Endometrium (tissue), 2 donors: ENCODE measurements around the gene ZNF496.
"Not testable (repeated sequence)": the region's sequence is repeated elsewhere in the genome, so short reads cannot be mapped to it uniquely, and the experiment has no call there.

ENCODE experiments used
- FAIRE-seq: peaks from 2 replicates; lab custom pipeline; 2012; peaks lifted over from hg19 to GRCh38; lab: Jason Lieb, UNC
- donor health status: control.
- donor health status: control.

ZNF496 gene

GRCh38 chr1:247331525-247332214 is at the start of gene ZNF496:
TSS of gene ZNF496 (minus strand) at chr1:247331867. CDS start at chr1:247329578, 2,289 bp downstream.
- no peak for FAIRE-seq

DNA sequence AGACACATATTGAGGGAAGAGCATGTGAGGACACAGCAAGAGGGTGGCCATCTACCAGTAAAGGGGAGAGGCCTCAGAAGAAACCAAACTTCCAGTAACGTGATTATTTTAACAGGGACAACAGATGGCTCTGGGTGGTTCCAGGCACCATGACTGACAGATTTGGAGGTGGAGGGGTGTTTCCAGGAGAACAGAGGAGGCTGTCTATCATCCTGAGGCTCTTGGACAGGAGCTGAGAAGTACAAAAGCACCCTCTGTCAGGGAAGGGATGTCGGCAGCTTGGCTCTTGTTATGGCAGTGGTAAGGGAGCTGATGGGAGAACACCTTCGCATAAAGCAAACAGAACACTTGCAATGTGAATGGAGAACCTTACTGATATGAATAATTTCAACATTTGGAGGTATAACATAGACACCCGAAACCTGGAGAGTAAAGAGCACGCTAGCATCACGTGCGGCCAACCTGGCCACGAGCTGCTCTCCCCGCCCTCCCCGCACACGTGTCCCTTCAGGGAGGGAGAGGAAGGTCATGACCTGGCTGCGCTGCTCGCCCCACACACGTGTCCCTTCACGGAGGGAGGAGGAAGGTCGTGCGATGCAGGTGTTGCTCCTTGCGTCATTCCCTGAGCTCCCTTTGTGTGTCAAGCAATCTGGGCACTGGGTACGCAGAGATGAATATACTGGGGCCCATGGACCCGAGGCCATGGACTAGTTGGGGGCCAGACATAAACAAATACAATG is 46.8 kb upstream of the ZNF496 start:
- no peak for FAIRE-seq

DNA sequence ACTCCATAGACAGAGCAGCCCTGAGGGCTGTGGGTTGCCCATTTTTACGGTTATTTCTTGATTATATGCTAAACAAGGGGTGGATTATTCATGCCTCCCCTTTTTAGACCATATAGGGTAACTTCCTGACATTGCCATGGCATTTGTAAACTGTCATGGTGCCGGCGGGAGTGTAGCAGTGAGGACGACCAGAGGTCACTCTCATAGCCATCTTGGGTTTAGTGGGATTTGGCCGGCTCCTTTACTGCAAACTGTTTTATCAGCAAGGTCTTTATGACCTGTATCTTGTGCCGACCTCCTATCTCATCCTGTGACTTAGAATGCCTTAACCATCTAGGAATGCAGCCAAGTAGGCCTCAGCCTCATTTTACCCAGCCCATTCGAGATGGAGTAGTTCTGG is 46.0 kb upstream of the ZNF496 start:
- not testable (repeated sequence) for FAIRE-seq

DNA sequence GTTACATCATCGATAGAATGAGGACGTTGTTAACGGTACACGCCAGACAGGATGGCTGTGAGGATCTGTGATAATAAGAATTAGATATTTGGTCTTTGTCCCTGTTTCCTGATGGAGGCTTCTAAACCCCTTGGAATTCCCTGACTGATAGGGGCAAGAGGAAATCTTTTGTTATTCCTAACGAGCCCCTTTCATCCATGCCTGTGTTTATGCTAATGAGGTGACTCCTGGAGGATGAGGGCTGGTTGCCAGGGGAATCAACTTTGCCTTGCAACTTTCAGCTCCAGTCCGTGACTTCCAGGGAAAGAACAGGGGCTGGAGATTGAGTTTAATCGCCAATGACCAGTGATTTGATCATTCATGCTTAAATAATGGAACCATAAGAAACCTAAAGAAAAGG is 45.0 kb upstream of the ZNF496 start:
- no peak for FAIRE-seq

DNA sequence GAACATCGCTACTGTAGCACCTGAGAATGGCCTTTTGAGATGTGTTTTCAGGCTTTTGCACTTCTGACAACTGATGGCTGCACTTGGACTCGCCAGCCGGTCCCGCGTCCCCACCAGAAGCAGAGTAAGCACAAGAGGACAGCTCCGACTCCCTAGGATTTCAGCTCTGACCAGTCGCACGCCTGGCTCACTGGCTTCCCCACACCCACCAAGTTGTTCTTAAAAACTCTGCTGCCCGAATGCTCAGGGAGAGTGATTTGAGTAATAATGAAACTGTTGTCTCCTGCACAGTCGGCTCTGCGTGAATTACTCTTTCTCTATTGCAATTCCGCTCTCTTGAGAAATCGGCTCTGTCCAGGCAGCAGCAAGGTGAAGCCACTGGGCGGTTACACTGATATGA is 44.1 kb upstream of the ZNF496 start:
- no peak for FAIRE-seq

- not testable (repeated sequence) for FAIRE-seq
Observed at GRCh38 chr1:247374651-247375334, 43.1 kb upstream of the ZNF496 start.

- no peak for FAIRE-seq
Observed at GRCh38 chr1:247373721-247374141, 42.1 kb upstream of the ZNF496 start.

DNA sequence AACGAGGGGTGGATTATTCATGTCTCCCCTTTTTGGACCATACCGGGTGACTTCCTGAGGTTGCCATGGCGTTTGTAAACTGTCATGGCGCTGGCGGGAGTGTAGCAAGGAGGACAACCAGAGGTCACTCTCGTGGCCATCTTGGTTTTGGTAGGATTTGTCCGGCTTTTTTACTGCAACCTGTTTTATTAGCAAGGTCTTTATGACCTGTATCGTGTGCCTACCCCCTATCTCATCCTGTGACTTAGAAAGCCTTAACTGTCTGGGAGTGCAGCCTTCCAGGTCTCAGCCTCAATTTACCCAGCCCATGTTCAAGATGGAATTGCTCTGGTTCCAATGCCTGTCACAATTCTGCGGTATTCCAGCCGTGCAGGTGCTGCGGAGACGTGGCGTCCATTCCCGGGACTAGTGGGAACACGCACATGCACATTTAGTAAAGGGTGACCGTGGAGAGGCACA is 40.2 kb upstream of the ZNF496 start:
- no peak for FAIRE-seq

DNA sequence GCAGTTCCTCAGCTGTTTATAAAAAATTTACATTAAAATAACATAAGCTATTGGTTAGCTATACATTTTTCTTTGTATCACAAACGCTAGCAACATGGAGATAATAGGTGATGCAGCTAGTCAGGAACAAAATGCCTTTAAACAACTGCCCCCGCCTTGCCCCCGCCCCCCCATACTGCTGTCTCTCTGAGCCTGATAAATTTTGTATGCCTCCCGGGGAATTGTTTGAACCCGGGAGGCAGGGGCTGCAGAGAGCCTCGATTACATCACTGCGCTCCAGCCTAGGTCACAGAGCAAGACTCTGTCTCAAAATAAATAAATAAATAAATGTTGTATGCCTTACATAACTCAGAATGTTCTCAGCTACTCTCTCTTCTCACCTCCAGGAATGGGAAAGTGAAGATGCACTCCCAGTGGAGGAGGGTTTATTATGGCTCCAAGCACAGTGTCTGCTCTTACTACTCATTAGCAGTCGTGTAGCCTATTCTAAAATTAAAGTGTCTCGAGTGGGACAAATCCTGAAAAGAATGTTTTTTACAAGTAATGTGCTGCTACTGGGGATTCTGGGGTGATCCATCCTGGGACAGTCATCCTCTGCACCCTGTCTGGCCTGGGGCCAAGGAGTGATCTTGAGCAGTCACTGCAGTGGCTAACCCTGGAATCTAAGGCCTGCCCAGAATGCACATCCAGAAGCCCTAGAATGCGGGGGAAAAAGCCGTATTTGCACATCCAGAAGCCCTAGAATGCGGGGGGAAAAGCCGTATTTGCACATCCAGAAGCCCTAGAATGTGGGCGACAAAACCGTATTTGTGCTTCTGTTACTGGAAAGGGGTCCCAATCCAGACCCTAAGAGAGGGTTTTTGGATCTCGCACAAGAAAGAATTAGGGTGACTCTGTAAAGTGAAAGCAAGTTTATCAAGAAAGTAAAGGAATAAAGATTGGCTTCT is 39.4 kb upstream of the ZNF496 start:
- FAIRE-seq: no peak

GRCh38 chr1:247368490-247369145 is 37.0 kb upstream of the ZNF496 start:
- peak; percentile 8 for FAIRE-seq

GRCh38 chr1:247367786-247368422 is 36.2 kb upstream of the ZNF496 start:
- no peak for FAIRE-seq

GRCh38 chr1:247366926-247367645 is 35.4 kb upstream of the ZNF496 start:
- FAIRE-seq: no peak

- FAIRE-seq: not testable (repeated sequence)
Observed at GRCh38 chr1:247366345-247366744, 34.7 kb upstream of the ZNF496 start.

GRCh38 chr1:247365023-247365422 is 33.4 kb upstream of the ZNF496 start:
- no peak for FAIRE-seq

- FAIRE-seq: not testable (repeated sequence)
Observed at GRCh38 chr1:247363000-247363399, 31.3 kb upstream of the ZNF496 start.

DNA sequence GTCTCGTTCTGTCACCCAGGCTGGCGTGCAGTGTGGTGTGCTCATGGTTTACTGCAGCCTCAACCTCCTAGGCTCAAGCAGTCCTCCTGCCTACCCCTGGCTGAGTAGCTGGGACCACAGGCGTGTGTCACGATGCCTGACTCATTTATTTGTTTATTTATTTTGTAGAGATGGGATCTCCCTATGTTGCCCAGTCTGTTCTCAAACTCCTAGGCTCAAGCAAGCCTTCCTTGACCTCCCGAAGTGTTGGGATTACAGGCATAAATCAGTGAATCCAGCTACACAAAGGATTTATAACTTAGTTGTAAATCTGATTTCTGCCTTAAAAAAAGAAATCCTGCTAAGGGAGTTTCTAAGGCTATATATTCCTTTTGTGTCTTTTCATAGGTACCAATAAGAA is 30.5 kb upstream of the ZNF496 start:
- no peak for FAIRE-seq

DNA sequence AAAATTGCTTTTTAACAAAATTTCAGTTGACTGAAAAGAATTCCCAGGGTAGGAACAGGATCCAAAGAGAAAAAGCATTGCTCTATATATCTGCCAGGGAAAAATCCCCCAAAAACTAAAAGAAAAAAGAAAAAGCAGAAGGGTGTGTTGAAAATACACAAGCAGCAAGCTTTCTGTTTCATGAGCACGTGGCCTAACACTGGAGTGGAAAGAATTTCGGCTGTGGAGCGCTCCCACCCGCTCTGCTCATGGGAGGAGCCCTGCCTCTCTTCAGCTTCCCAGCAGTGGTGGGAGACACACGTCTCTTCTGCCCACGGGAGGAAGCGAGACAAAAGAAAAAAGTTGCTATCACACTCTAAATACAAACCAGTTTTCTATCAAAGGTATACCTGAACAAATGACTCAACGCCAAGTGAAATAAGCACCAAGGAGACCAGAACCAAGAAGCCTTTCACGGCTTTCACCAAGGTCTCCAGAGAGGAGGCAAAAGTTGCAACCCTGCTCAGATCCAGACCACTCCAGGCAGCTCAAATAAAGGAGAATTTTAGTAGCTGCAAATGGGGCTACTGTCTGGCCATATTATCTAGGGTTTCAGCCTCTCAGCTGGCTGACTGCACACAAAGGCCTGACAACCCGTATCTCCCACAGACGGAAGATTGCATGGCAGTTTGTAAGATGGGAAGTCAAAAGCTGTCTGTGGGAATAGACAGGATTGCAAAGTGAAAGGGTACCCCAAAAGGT is 29.5 kb upstream of the ZNF496 start:
- FAIRE-seq: peak; percentile 8

GRCh38 chr1:247360116-247360898 is 28.6 kb upstream of the ZNF496 start:
- FAIRE-seq: no peak

GRCh38 chr1:247359559-247359958 is 27.9 kb upstream of the ZNF496 start:
- FAIRE-seq: no peak
